ENCODE measurements around the gene APOL4. TPM values are rescaled to one million over a fixed set of nuclear protein-coding genes. Genes with fewer than 3 reads are reported as not detected.

APOL4 gene
- total RNA-seq, 1 donor from 2014 or later: not detected

DNA sequence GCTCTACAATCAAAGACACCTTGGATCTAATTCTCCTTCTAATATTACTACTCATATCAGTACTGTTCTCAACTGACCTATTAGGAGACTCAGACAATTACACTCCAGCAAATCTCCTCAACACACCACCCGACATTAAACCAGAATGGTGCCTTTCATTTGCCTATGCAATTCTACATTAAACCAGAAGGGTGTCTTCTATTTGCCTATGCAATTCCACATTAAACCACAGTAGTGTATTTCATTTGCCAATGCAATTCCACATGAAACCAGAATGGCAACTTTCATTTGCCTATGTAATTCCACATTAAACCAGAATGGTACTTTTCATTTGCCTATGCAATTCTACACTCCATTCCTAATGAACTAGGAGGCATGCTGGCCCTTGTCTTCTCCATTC lies 25.7 kb downstream of the APOL4 start:
- Mint-ChIP-seq H3K27ac (ENCODE audit: unreplicated experiment) (no peak overlapping the region), H3K4me3 (no peak overlapping the region), H3K27me3 (ENCODE audit: low read depth) (no peaks in the 10 kb centered on the region), H3K36me3 (ENCODE audit: low read depth) (no peaks in the 10 kb centered on the region), H3K4me1 (no peaks in the 10 kb centered on the region), H3K9me3 (peaks cover 4% of the 10 kb centered on the region)
- TF ChIP-seq, protein P1, sequence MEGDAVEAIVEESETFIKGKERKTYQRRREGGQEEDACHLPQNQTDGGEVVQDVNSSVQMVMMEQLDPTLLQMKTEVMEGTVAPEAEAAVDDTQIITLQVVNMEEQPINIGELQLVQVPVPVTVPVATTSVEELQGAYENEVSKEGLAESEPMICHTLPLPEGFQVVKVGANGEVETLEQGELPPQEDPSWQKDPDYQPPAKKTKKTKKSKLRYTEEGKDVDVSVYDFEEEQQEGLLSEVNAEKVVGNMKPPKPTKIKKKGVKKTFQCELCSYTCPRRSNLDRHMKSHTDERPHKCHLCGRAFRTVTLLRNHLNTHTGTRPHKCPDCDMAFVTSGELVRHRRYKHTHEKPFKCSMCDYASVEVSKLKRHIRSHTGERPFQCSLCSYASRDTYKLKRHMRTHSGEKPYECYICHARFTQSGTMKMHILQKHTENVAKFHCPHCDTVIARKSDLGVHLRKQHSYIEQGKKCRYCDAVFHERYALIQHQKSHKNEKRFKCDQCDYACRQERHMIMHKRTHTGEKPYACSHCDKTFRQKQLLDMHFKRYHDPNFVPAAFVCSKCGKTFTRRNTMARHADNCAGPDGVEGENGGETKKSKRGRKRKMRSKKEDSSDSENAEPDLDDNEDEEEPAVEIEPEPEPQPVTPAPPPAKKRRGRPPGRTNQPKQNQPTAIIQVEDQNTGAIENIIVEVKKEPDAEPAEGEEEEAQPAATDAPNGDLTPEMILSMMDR (conservative IDR thresholded peaks at IDR 0.05): peak; percentile 29
- no peak for DNase-seq (ENCODE audit: low read depth, low spot score)

DNA sequence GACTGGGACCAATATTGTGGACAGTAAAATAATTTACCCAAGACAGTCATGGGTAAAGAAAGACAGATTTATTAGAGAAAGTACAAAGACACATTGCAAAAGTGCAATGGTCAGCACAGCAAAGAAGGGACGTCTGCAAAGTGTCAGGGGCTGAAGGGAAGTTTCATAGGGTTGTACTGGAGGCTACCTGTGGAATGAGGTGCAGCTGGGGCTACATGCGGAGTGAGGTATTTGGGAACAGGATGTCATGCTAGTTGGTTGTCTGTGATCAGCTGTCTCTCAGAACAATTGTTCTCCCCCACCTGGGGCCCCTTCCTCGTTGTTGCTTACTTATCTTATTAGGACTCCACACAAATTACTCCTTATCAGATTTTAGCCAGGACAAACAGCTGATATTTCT lies 29.7 kb downstream of the APOL4 start:
- no peaks in the 10 kb centered on the region for H3K36me3 Mint-ChIP-seq (ENCODE audit: low read depth)
- no peak overlapping the region for H3K4me3 Mint-ChIP-seq
- no peak for DNase-seq (ENCODE audit: low read depth, low spot score)
- H3K4me1 Mint-ChIP-seq: no peaks in the 10 kb centered on the region
- peaks cover 5% of the 10 kb centered on the region for H3K27me3 Mint-ChIP-seq (ENCODE audit: low read depth)
- TF ChIP-seq, protein P1 (conservative IDR thresholded peaks at IDR 0.05): no peak
- H3K27ac Mint-ChIP-seq (ENCODE audit: unreplicated experiment): no peak overlapping the region
- H3K9me3 Mint-ChIP-seq: peaks cover 8% of the 10 kb centered on the region

DNA sequence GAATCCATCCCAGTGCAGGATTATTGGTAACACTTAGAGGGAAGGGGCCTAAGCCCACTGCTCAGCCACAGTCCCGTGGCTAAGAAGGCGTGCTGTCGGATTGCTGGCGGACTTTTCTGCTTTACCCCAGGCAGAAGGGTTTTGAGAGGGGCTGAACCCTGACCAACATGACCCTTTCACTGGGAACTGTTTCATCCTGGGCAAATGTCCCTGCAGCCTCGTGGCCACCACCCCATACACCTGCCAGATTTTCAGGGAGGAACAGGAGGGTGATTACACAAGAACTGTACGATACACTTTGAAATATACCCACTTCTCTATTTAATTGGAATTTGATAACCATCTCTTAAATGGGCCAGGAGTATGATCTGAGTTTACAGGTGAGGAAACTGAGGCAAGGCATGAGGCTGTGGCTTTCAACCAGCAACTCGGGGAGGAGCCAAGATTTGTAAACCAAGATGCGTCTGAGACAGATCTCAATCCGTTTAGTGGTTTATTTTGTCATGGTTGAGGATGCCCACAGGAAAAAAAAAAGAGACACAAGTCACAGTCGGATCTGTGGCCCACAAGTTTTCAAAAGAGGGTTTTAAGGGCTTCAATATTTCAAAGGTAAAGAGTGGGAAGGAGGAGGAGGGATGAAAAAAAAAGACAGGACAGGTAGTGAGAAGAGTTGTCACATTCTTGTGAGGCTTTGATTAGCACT lies 34.9 kb downstream of the APOL4 start:
- Mint-ChIP-seq H3K27ac (ENCODE audit: unreplicated experiment) (no peak overlapping the region), H3K4me1 (no peaks in the 10 kb centered on the region), H3K36me3 (ENCODE audit: low read depth) (no peaks in the 10 kb centered on the region), H3K27me3 (ENCODE audit: low read depth) (peaks cover 7% of the 10 kb centered on the region), H3K4me3 (no peak overlapping the region), H3K9me3 (peaks cover 4% of the 10 kb centered on the region)
- no peak for DNase-seq (ENCODE audit: low read depth, low spot score)
- TF ChIP-seq, protein P1 (conservative IDR thresholded peaks at IDR 0.05): no peak

DNA sequence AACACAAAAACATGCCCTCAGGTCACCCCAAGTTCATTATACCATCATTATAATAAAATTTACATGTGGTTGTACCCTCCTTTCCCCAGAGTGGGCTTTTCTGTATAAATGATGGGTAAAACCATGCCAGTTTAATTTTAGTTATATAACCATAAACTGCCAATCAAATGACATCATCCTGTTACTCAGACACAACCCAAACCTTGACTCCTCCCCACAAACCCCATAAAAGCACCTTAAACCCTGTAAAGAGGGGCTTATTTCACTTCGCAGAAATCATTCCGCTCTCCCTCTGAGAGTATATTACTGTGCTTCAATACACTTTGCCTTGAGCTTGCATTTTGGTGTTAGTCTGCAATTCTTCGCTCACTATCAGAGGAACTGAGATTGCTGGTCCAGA lies 35.5 kb downstream of the APOL4 start:
- H3K27me3 Mint-ChIP-seq (ENCODE audit: low read depth): peaks cover 7% of the 10 kb centered on the region
- DNase-seq (ENCODE audit: low read depth, low spot score): no peak
- peaks cover 4% of the 10 kb centered on the region for H3K9me3 Mint-ChIP-seq
- no peaks in the 10 kb centered on the region for H3K36me3 Mint-ChIP-seq (ENCODE audit: low read depth)
- TF ChIP-seq, protein P1 (conservative IDR thresholded peaks at IDR 0.05): no peak
- H3K27ac Mint-ChIP-seq (ENCODE audit: unreplicated experiment): no peak overlapping the region
- no peaks in the 10 kb centered on the region for H3K4me1 Mint-ChIP-seq
- no peak overlapping the region for H3K4me3 Mint-ChIP-seq

DNA sequence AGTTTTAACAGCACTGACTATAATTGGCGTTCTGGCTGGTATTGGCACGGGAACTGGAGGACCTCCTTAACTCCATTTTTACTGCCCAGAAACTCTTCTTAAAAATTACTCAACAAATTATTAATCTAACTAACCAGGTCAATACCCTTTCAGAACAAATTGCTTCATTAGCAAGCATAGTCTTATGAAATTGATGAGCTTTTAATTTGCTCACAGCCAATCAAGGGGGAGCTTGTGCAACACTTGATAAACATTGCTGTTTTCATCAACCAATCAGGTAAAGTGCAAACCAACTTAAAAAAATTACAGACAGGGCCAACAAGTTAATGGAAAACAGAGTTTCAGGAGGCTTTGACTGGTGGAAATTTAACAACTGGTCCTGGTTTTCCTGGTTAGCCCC lies 36.5 kb downstream of the APOL4 start:
- Mint-ChIP-seq H3K27me3 (ENCODE audit: low read depth) (peaks cover 7% of the 10 kb centered on the region), H3K36me3 (ENCODE audit: low read depth) (no peaks in the 10 kb centered on the region), H3K27ac (ENCODE audit: unreplicated experiment) (no peak overlapping the region), H3K4me1 (no peaks in the 10 kb centered on the region), H3K9me3 (peaks cover 4% of the 10 kb centered on the region), H3K4me3 (no peak overlapping the region)
- TF ChIP-seq, protein P1 (conservative IDR thresholded peaks at IDR 0.05): no peak
- DNase-seq (ENCODE audit: low read depth, low spot score): no peak
